DMS114 treated with DMSO at 0.1 percent for 48 hours (cell line): Measurements from ENCODE around the gene DEDD.

Experiments used
- DNase-seq: peaks from one replicate; lab custom pipeline; 2025; ENCODE audit not compliant: unreplicated experiment; lab: John Stamatoyannopoulos, UW

Gene DEDD

DNA sequence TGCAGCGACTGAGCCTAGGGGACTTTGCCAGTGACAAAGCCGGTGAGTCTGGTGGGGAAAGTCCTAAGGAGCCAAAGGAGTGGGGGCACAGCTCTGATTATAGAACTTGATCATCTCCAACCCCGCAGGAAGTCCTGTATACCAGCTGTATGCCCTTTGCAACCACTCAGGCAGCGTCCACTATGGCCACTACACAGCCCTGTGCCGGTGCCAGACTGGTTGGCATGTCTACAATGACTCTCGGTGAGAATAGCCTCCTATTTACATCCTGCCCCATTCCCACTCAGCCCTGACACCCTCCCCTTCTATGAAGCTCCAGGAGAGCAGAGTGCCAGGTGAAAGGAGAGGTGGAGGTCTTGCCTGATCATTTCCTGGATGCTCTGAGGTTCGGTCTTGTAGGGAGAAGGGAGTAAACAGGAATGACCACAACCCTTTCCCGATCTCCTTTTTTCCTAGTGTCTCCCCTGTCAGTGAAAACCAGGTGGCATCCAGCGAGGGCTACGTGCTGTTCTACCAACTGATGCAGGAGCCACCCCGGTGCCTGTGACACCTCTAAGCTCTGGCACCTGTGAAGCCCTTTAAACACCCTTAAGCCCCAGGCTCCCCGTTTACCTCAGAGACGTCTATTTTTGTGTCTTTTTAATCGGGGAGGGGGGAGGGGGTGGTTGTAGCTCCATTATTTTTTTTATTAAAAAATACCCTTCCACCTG, 32.6 kb upstream of the DEDD start:
- no peak for DNase-seq

DNA sequence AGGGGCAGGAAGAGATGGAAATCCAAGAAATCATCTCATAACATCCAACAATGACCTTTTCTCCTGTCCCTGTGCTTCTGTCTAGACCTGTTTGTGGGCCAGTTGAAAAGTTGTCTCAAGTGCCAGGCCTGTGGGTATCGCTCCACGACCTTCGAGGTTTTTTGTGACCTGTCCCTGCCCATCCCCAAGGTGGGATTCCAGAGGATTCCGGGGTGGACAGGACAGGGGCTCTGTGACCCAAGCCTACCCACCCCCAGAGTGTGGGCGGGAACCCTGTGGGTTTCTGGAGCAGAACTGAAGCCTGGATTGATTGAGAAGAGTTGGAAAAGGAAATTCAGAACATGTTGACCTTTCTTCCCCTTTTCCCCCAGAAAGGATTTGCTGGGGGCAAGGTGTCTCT, 31.3 kb upstream of the DEDD start:
- DNase-seq: no peak

DNA sequence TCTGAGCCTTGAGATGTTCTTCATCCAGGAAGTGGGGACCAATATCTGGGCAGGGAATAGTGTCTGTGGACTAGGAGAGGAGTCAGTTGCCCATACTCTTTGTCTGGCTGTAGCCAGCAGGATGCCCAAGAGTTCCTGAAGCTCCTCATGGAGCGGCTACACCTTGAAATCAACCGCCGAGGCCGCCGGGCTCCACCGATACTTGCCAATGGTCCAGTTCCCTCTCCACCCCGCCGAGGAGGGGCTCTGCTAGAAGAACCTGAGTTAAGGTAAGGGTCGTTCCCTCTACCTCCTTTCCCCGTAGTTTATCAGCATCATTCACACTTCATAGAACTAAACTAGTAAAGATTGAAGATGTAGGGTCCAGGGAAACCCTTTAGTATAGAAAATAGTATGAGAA, 30.3 kb upstream of the DEDD start:
- no peak for DNase-seq

DNA sequence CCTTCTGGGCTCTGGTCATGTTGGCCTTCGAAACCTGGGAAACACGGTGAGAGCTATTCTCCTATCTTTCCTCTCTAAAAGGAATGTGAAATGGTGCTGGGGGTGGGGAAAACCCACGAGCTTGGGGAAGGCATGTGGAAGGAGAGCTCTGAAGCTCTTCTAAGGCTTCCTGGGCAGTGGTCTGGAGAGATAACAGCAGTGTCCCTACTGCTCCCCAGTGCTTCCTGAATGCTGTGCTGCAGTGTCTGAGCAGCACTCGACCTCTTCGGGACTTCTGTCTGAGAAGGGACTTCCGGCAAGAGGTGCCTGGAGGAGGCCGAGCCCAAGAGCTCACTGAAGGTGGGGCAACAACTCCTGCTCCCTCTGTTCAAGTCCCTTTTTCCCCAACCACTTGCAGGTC, 29.6 kb upstream of the DEDD start:
- DNase-seq: no peak

DNA sequence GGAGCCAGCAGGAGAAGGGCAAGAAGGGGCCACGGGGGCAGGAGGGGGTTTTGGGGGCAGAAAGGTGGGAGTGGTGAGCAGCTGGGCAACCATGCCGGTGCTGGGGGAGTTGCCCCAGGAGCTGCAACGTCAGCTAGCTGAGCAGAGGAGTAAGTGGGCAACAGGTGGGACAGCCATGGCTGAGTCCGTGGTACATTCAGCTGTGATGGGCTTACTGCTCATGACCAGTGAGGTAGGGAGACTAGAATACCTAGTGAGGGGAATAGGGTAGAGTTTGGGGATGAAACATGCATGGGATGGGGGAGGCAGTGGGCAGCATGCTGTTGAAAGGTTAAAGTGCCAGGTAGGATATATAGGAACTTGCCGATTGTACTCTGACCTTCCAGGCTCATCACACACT, 29.2 kb upstream of the DEDD start:
- DNase-seq: no peak

DNA sequence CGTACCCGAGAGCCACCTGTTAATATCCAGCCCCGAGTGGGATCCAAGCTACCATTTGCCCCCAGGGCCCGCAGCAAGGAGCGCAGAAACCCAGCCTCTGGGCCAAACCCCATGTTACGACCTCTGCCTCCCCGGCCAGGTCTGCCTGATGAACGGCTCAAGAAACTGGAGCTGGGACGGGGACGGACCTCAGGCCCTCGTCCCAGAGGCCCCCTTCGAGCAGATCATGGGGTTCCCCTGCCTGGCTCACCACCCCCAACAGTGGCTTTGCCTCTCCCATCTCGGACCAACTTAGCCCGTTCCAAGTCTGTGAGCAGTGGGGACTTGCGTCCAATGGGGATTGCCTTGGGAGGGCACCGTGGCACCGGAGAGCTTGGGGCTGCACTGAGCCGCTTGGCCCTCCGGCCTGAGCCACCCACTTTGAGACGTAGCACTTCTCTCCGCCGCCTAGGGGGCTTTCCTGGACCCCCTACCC, 28.2 kb upstream of the DEDD start:
- no peak for DNase-seq

DNA sequence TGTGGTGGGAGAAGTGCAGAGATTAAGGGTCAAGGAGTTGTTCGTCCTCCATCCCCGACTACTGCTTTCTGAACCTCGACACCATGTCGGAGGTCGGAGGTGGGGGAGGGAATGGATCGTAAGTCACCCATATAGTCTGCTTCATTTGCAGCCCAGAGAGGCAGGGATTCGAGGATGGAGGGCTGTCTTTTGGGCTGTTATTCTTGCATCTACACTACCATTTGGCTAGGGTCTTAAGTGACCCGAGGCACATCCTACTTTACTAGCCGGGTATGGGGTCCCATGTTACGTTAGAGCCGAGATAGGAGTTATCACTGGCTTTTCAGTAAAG, 27.4 kb upstream of the DEDD start:
- no peak for DNase-seq

DNA sequence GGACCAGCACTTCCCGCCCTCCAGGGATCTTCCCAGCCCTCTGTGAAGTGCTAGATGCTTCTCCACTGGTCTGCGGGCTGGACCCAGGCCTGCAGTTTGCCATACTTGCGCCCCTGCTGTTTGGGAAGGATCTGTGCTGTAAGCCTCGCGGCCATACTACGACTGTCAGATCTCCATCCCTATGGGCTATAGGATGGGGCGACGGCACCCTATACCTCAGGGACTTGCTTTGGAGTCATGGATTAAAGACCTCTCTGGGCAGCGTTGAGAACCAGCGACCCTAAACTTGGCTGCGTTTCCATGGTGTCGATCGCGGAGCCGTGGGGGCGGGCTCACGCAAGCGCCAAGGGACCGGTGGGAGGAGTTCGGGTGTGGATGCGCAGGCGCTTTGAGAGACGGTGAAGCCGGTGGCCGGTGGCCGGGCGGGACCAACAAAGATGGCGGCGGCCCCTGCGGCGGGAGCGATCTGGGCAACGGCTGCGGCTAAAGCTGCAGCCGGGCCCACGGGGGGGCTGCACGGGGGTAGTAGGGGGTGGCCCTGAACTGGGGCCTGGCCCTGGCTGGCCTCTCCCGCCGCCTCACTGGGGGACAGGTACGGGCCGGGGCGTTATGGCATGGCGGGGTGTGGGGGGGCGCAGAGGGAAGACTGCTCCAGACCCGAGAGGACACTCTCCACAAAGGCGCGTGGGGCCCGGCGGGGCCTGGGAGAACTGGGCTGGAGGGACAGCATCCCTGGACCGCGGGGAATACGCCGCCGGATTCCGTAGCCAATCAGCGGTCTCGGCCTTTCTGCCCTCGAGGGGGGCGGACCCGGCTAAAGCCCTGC, 26.8 kb upstream of the DEDD start, which contains the start of gene USP21:
Gene USP21, plus strand, starts transcription at position 414 of the 826 bp plus-strand sequence. CDS start 1,141 bp downstream, outside the sequence.
- peak; percentile 94 for DNase-seq

DNA sequence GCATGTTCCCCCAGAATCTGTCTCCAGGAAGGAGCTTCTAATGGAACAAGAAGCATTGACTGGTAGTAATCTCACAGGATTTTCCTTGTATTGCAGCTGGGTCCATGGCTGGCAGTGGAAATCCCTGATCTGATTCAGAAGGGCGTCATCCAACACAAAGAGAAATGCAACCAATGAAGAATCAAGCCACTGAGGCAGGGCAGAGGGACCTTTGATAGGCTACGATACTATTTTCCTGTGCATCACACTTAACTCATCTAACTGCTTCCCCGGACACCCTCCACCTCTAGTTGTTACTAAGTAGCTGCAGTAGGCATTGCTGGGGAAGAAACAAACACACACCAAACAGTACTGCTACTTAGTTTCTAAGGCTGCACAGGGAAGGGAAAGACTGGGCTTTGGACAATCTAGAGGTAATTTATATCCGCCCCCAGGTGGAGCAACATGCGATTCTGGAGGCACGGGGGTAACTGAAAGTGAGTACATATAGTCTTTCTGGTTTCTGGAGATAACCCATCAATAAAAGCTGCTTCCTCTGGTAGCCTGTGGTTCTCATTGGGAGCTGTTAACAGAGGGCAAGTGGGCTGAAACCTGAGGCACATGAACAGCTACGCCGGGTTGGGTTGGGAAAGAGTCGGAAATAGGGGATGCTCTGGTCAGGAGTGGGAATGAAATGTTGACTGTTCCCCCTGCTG, 26.0 kb upstream of the DEDD start:
- DNase-seq: no peak

DNA sequence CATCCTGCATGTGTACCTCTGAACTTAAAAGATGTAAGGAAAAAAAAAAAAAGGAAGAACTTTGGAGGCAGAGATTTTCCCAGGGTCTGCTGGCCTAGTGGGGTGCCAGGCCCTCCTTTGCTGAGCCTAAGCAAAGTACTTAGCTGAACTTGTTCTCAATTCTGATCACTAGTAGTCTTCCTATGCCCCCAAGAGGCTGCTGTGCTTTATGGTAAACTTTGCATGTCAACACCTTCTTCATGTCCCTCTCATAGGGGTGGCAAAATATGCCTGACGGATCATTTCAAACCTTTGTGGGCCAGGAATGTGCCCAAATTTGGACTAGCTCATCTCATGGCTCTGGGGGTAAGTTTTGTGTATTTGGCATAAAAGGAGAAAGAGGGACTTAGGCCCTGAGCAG, 25.4 kb upstream of the DEDD start:
- DNase-seq: peak; percentile 34

DNA sequence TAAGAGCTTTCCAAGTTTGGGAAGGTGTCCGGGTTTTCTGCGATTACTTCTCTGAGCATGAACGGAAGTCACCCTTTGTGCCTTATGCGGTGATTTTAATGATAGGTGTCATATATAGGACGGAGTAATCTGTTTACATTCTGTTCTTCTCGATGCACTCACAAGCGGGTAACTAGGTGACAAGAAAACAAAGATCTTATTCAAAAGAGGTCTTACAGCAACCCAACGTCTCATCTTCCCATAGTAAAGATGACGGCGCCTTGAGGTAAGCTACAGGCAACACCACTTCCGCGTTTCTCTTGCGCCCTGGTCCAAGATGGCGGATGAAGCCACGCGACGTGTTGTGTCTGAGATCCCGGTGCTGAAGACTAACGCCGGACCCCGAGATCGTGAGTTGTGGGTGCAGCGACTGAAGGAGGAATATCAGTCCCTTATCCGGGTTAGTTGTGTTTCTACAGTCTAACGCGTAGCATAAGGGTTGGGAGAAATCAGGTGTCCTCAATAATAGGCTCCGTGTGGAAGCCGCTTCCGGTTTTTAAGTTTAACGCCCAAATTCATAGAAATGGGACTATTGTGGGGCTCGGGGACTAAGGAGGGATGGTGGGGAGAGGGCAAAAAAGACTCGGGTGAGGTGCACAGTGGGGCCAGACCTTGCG, 21.3 kb upstream of the DEDD start, which contains the start of gene UFC1:
Gene UFC1, plus strand, starts transcription at position 297 of the 656 bp plus-strand sequence. Its CDS starts 20 bp downstream, at position 317.
- DNase-seq: peak; percentile 98

DNA sequence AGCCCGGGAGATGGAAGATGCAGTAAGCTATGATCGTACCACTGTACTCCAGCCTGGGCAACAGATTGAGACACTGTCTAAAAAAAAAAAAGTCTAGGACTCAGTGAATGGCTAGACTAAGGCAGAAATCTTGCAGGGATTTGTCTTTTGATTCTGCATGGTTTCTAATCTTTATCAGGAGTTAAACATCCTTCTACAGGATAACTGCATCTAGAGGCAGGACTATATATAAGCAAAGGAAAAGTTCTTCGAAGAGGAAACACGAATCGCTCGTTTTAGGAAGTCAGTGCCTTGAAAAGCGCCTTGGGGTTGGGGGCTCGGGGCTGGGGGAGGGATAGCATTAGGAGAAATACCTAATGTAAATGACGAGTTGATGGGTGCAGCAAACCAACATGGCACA, 20.7 kb upstream of the DEDD start:
- DNase-seq: no peak

DNA sequence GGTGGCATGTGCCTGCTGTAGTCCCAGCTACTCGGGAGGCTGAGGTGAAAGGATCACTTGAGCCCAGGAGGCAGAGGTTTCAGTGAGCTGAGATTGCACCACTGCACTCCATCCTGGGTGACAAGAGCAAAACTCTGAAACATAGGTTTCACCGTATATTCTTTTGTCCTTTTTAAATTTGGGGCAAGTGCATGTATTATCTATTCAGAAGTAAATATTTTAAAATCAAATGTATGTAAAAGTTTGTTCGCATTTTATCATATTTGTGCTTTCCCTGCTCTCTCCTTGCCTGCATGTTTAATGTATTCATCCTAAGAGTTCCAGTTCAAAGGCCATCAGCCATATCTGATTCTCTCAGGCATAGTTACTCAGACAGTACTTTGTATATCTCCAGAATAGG, 13.4 kb upstream of the DEDD start:
- no peak for DNase-seq

DNA sequence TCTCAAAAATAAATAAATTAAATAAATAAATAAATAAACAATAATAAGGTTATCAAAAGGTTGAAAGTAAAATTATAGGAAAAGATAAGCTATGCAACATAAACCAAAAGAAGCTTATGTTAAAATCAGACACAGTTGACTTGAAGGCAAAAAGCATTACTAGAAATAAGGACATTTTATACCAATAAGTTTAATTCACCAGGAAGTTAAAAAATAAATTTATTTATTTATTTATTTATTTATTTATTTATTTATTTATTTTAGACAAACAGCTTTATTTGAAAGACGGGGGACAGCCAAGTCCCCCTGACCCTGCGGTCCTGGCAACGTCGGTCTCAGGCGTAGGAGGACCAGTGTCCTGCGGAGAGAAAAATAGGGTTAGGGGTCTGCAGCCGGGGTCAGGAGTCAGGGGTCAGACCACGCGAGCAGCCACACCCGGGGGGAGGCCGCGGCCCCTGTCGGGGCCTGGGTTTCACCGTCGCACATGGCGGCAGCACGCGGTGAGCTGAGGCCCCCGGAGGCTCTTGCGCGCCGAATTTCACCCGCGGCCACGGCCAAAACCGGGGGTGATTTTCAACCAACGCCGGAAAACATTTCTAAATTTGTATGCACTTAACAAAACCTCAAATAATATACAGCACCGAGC, 8.4 kb upstream of the DEDD start:
- DNase-seq: no peak

DNA sequence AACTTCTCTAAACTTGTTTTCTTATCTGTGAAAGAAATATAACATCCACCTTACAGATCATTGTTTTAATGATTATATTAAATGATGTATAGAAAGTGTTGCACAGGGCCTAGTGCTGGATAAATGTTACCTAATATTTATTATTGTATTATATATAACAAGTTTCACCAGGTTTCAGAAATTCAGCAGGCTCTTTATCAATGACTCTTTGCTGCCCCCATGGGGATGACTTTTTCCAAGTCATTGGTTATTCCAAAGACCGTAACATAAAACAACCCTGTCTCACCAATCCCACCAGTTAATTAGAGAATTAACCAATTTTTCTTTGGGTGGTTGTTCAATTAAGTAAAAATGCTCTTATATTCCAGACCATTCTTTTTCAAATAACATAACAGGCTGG, 7.3 kb upstream of the DEDD start:
- DNase-seq: peak; percentile 44

DNA sequence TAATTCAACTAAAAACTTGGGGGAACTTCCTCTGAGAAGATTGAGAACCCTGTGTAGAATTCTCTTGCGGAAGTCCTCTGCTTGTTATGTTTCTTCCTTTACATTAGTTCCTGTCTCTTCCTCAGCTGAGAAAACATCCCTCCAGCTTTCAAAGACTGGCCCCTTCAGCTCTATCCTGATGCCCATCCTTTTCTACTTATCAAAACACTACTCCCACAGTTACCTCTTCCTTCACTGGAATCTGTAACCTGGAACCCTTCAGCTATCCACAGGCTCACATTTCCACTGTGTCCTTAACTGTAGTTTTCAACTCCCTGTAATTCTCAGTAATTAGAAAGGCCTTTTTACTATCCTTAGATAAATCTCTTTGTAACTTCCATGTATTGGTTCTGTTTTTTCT, 6.0 kb upstream of the DEDD start:
- DNase-seq: no peak

DNA sequence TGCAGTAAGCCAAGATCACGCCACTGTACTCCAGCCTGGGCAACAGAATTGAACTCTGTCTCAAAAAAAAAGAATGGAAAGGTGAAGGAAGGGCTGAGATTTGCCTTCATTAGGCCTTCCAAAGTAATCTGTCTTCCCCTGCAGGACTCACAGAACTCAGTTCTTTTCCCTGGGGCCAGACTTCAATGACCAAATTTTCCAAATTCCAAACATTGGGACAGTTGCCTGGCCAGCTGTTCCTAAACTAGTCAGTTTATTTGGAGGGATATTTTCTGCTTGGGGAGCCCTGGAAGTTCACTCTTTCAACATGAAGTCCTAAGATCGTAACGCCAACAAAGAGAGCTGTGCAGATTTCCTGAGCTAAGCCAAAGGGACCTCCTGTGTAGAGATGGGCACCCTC, 5.4 kb upstream of the DEDD start:
- DNase-seq: no peak

DNA sequence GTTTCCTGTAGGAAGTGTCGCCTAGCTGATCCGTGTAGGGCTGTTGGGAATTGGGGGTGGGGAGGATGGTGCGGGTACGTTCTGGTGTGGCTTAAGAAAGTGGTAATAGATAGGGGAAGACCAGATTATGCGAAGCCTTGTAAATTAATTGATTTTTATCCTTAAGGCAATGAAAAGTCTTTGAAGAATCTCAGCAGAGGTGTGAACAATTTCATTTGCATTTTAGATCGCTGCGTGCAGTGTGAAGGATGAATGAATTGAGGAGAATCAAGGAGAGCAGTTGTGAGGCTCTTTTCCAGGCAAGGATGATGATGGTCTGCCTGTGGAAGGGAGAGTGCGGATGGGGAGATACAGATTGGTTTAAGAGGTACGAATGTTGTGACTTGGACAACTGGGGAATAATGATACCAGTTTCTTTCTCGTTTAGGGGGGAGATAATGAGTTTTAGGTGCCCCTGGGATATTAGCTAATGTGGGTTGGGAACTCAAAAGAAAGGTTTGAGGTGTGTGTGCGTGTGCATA, 813 bp upstream of the DEDD start:
- no peak for DNase-seq

DNA sequence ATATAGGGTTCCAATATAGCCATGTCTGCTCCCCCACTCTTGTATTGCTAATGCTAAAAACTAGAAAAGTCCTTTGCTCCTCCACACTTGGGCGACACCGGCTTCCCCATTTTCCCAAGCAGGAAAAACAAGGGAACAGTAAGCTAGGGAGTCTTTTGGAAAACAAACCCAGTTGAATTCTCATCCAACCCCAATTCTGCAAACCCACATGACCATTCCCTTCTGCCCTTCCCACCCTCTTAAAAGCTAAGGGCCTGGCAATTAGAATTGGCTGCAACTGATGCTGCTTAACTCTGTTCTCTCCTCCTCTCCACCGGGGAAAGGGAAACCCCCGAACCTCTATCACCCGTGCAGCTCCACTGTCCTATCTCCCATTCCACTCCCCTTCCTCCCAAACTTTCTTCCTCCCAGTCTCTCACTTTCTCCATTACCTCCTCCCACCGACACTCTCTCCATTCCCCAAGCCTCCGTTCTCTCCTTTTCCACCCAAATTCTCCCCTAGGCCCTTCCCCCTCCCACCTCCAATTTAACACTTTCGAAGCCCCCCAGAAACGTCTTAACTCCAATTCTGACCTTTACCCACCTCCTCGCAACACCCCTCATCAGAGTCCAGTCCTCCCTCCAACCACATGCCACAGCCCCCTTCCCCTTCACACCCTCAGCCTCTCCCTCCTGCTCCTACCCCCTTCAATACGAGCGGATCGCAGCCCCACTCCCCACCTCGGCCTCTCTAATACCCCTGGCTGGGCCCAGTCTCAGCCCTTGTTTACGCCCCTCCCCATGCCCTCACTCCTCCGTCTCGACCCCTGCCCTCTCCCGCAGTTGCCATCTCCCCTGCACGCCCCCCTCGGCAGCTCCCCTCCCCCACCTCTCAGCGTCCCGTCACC, 701 bp downstream of the DEDD start:
- DNase-seq: no peak

DNA sequence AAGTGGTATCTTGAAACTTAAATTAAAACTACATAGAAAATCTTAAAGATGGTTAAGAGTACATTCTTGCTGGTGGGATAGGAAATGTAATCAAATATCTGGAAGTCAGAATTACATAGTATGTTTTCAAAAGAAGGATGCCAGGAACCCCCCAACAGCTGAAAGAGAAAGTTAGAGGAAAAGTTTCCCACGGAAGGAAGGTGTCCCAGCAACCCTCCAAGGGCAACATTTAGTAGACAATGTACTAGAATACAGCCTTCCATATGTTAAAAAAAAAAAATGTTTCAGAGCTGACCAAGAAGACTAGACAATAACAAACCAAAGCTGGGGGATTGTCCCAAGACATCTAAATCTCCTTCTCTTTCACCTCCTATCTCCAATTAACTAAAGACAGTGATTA, 2.2 kb downstream of the DEDD start:
- no peak for DNase-seq
